ENCODE data around the gene UNC80. TPM values are rescaled to one million over a fixed set of nuclear protein-coding genes. Genes with fewer than 3 reads are reported as not detected.

UNC80 gene
- total and polyA plus RNA-seq, 2 of the 4 experiments (the other 2 are of a cell fraction), result not detected

DNA sequence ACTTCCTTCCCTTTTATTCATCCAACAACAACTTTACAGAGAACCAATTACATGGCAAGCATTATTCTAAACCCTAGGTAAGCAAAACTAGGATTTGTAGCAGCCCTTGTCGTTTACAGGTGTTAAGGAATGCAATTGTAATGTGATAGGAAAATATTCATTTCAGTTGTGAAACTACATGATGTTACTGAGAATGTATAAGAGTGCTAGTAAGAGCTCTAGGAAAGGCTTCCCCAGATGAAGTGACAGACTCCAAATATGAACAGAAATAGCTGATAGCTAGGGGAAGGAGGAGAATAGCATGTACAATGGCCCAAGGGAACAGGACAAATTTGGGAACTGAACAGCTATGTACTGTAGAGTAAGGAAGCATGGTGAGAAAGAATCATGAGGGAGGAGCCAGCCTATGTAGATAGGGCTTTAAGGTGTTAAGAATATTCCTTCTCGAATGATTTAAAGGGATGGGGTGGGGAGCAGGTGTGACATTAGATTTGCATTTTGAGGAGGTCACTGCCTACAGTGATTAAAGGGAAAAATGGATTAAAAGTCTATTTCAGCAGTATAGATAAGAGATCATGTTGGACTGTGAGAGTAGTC, 262.6 kb downstream of the UNC80 start:
- TF ChIP-seq MAFK (IDR thresholded peaks at IDR 0.05; ENCODE audit: low read depth, low read length), result no peak
- no peak for TF ChIP-seq RAD21 (IDR thresholded peaks at IDR 0.05; ENCODE audit: low read length)
- no peak for TF ChIP-seq RCOR1 (IDR thresholded peaks at IDR 0.05; ENCODE audit: insufficient replicate concordance, low read length)
- TF ChIP-seq, protein P1, sequence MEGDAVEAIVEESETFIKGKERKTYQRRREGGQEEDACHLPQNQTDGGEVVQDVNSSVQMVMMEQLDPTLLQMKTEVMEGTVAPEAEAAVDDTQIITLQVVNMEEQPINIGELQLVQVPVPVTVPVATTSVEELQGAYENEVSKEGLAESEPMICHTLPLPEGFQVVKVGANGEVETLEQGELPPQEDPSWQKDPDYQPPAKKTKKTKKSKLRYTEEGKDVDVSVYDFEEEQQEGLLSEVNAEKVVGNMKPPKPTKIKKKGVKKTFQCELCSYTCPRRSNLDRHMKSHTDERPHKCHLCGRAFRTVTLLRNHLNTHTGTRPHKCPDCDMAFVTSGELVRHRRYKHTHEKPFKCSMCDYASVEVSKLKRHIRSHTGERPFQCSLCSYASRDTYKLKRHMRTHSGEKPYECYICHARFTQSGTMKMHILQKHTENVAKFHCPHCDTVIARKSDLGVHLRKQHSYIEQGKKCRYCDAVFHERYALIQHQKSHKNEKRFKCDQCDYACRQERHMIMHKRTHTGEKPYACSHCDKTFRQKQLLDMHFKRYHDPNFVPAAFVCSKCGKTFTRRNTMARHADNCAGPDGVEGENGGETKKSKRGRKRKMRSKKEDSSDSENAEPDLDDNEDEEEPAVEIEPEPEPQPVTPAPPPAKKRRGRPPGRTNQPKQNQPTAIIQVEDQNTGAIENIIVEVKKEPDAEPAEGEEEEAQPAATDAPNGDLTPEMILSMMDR (conservative IDR thresholded peaks at IDR 0.05; ENCODE audit: low read depth, low read length), result no peak
- no peak for ATAC-seq (ENCODE audit: low read depth)
- in situ Hi-C loops (cut with MboI; ENCODE audit: low sequenced_read_pairs), result no loop called here
- WGBS, 2 experiments (ENCODE audit: extremely low coverage in 2 of 2, insufficient read length in 1 of 2), result no CpG with 5 or more reads among the region's 2 CpGs
- intact Hi-C loops (cut with micrococcal nuclease), result no loop called here
- Histone ChIP-seq H4K91ac (ENCODE audit: insufficient read depth, low read depth, low read length) (no peak overlapping the region), H2AK5ac (ENCODE audit: low read depth, low read length) (no peak overlapping the region), H3K14ac (replicated peaks; ENCODE audit: low read depth, low read length) (no peak overlapping the region), H3K36me3 (ENCODE audit: control insufficient read depth, insufficient read depth, low read length) (0 out of 2 replicates have a peak, but pooled peaks cover 2% of the 10 kb centered on the region), H3K4me1 (ENCODE audit: control insufficient read depth, insufficient read depth, low read length) (no peaks in the 10 kb centered on the region), H2BK15ac (ENCODE audit: low read depth, low read length) (no peak overlapping the region), H3K56ac (ENCODE audit: extremely low read depth, insufficient read depth, low read length) (no peak overlapping the region), H3K9me3 (ENCODE audit: control insufficient read depth, insufficient read depth, low read length) (no peaks in the 10 kb centered on the region), H3K23ac (ENCODE audit: low read depth, low read length) (no peak overlapping the region), H2BK120ac (ENCODE audit: low read depth, low read length) (no peak overlapping the region), H3K18ac (ENCODE audit: low read depth, low read length) (no peak overlapping the region), H2BK5ac (ENCODE audit: low read depth, low read length, poor library complexity, severe bottlenecking) (no peak overlapping the region), H3K4ac (ENCODE audit: low read depth, low read length) (no peak overlapping the region), H3K27ac (ENCODE audit: insufficient read depth, low read length) (no peak overlapping the region), H3K9ac (ENCODE audit: low read depth, low read length) (no peak overlapping the region), H3K4me3 (ENCODE audit: insufficient read depth, low read depth, low read length) (no peak overlapping the region), H3K27me3 (ENCODE audit: control insufficient read depth, insufficient read depth, low read length) (no peaks in the 10 kb centered on the region), H3K4me2 (ENCODE audit: low read depth, low read length) (no peak overlapping the region), H2AFZ (replicated peaks; ENCODE audit: low read length, poor library complexity) (no peak overlapping the region), H4K20me1 (ENCODE audit: insufficient read depth, low read length) (no peaks in the 10 kb centered on the region), H4K8ac (ENCODE audit: low read depth in 2 of 2, low read length in 2 of 2) (no peak overlapping the region), H2AK9ac (replicated peaks; ENCODE audit: low read depth, low read length, poor library complexity) (no peak overlapping the region), H3K9me1 (ENCODE audit: insufficient read depth, low read length) (no peaks in the 10 kb centered on the region), H3K79me1 (ENCODE audit: low read depth in 1 of 2, low read length in 2 of 2) (no peaks in the 10 kb centered on the region), H4K5ac (ENCODE audit: low read depth, low read length) (no peak overlapping the region), H2BK20ac (ENCODE audit: low read depth, low read length) (no peak overlapping the region)
- ChIA-PET POLR2A (ENCODE audit: unreplicated experiment) (no interaction called here), CTCF (no interaction called here)
- DNase-seq, result no peak
- BruUV-seq (replicated peaks), result no TSS peak
- dilution Hi-C loops (cut with HindIII; ENCODE audit: low sequenced_read_pairs, unreplicated experiment), result no loop called here

Data from IMR-90 (cell line).